H9 (cell line): Measurements from ENCODE around the gene ARL6IP6. TPM values are rescaled to one million over a fixed set of nuclear protein-coding genes. Genes with fewer than 3 reads are reported as not detected.
"Not testable (repeated sequence)": the region's sequence is repeated elsewhere in the genome, so short reads cannot be mapped to it uniquely, and the experiment has no call there.

Source experiments
- DNase-seq: peaks from one replicate; pipeline ENCODE4 v3.0.0-alpha.2; 2017
- H2AFZ ChIP-seq: one replicate; pipeline ENCODE4 v1.6.1; 2013; ENCODE audit warnings: mild to moderate bottlenecking, low read length, control low read depth, moderate library complexity
- H2AK5ac ChIP-seq: 2 replicates; pipeline ENCODE4 v1.6.1; 2013; ENCODE audit warnings: low read length, control low read depth, mixed read lengths; ENCODE audit not compliant: insufficient read length
- H2BK120ac ChIP-seq: one replicate; pipeline ENCODE4 v1.6.1; 2013; ENCODE audit warnings: low read depth, mild to moderate bottlenecking, low read length, control low read depth, inconsistent platforms; ENCODE audit not compliant: poor library complexity, severe bottlenecking
- H2BK12ac ChIP-seq: 2 replicates; pipeline ENCODE4 v1.6.1; 2013; ENCODE audit warnings: low read length, control low read depth, mixed read lengths, low read depth; ENCODE audit not compliant: insufficient read length
- H2BK15ac ChIP-seq: 2 replicates; pipeline ENCODE4 v1.6.1; 2013; ENCODE audit warnings: low read depth, low read length, control low read depth
- H2BK20ac ChIP-seq: one replicate; pipeline ENCODE4 v1.6.1; 2013; ENCODE audit warnings: low read depth, mild to moderate bottlenecking, low read length, control low read depth, inconsistent platforms; ENCODE audit not compliant: poor library complexity, severe bottlenecking
- H2BK5ac ChIP-seq: 2 replicates; pipeline ENCODE4 v1.6.1; 2013; ENCODE audit warnings: low read length, control low read depth, mixed read lengths; ENCODE audit not compliant: insufficient read length
- H3K14ac ChIP-seq: 2 replicates; pipeline ENCODE4 v1.6.1; 2013; ENCODE audit warnings: low read length, control low read depth; ENCODE audit not compliant: insufficient read depth
- H3K18ac ChIP-seq: 2 replicates; pipeline ENCODE4 v1.6.1; 2013; ENCODE audit warnings: low read depth, mild to moderate bottlenecking, mixed read lengths, low read length, control low read depth; ENCODE audit not compliant: insufficient read length
- H3K23ac ChIP-seq: 2 replicates; pipeline ENCODE4 v1.6.1; 2013; ENCODE audit warnings: low read length, control low read depth, mixed read lengths, low read depth; ENCODE audit not compliant: insufficient read length
- H3K23me2 ChIP-seq: 2 replicates; pipeline ENCODE4 v1.6.1; 2013; ENCODE audit warnings: low read depth, mild to moderate bottlenecking, mixed read lengths, low read length, control low read depth; ENCODE audit not compliant: insufficient read length, poor library complexity, severe bottlenecking
- H3K27ac ChIP-seq: 2 replicates; pipeline ENCODE4 v1.5.1; 2013; ENCODE audit warnings: low read length, control low read depth, mixed read lengths, low read depth; ENCODE audit not compliant: insufficient read length
- H3K27me3 ChIP-seq: 2 replicates; pipeline ENCODE4 v1.6.1; 2013; ENCODE audit warnings: low read length, control low read depth, inconsistent platforms; ENCODE audit not compliant: insufficient read depth
- H3K4ac ChIP-seq: 2 replicates; pipeline ENCODE4 v1.6.1; 2013; ENCODE audit warnings: low read depth, mild to moderate bottlenecking, control low read depth, inconsistent platforms, low read length, moderate library complexity
- H3K4me1 ChIP-seq: 2 replicates; pipeline ENCODE4 v1.6.1; 2013; ENCODE audit warnings: low read length, control low read depth, inconsistent platforms; ENCODE audit not compliant: insufficient read depth
- H3K4me2 ChIP-seq: 2 replicates; pipeline ENCODE4 v1.6.1; 2013; ENCODE audit warnings: low read length, control low read depth, mixed read lengths; ENCODE audit not compliant: insufficient read length, insufficient read depth
- H3K56ac ChIP-seq: 2 replicates; pipeline ENCODE4 v1.6.1; 2013; ENCODE audit warnings: low read depth, mild to moderate bottlenecking, mixed read lengths, low read length, control low read depth; ENCODE audit not compliant: insufficient read length
- H3K79me1 ChIP-seq: 2 replicates; pipeline ENCODE4 v1.6.1; 2013; ENCODE audit warnings: low read depth, mild to moderate bottlenecking, moderate library complexity, low read length, control low read depth, inconsistent platforms; ENCODE audit not compliant: insufficient read depth, poor library complexity, severe bottlenecking
- H3K79me2 ChIP-seq: 2 replicates; pipeline ENCODE4 v1.6.1; 2013; ENCODE audit warnings: low read length, control low read depth, inconsistent platforms; ENCODE audit not compliant: insufficient read depth
- H3K9ac ChIP-seq: 2 replicates; pipeline ENCODE4 v1.6.1; 2013; ENCODE audit warnings: low read length, control low read depth, mixed read lengths; ENCODE audit not compliant: insufficient read length; ENCODE audit errors: extremely low read depth
- H3K9me3 ChIP-seq: one replicate; pipeline ENCODE4 v1.6.1; 2013; ENCODE audit warnings: low read depth, low read length, inconsistent platforms; ENCODE audit not compliant: control insufficient read depth
- H3T11ph ChIP-seq: one replicate; pipeline ENCODE4 v1.6.1; 2013; ENCODE audit warnings: mild to moderate bottlenecking, low read length, control low read depth, inconsistent platforms
- H4K20me1 ChIP-seq: one replicate; pipeline ENCODE4 v1.6.1; 2013; ENCODE audit not compliant: control insufficient read depth, insufficient read length, insufficient read depth
- H4K5ac ChIP-seq: 2 replicates; pipeline ENCODE4 v1.6.1; 2013; ENCODE audit warnings: low read depth, mild to moderate bottlenecking, mixed read lengths, low read length, control low read depth; ENCODE audit not compliant: insufficient read length
- H4K8ac ChIP-seq: replicated peaks from 2 replicates; pipeline ENCODE4 v1.6.1; 2013; ENCODE audit warnings: low read length, control low read depth, mixed read lengths, low read depth; ENCODE audit not compliant: insufficient read length
- H4K91ac ChIP-seq: 2 replicates; pipeline ENCODE4 v1.6.1; 2013; ENCODE audit warnings: low read depth, mild to moderate bottlenecking, moderate library complexity, mixed read lengths, low read length, control low read depth; ENCODE audit not compliant: insufficient read length
- H3K27ac Mint-ChIP-seq, 3 experiments: 2 replicates in 2 of 3; 3 replicates in 1 of 3; pipeline ENCODE4 v1.8.0; 2020 to 2021; ENCODE audit warnings: mixed read lengths in 3 of 3, mild to moderate bottlenecking in 1 of 3, moderate library complexity in 1 of 3
- H3K27me3 Mint-ChIP-seq: 2 replicates; pipeline ENCODE4 v1.8.0; 2021; ENCODE audit warnings: low read depth, mild to moderate bottlenecking, moderate library complexity, mixed read lengths
- H3K36me3 Mint-ChIP-seq, 3 experiments: 2 replicates in 2 of 3; 3 replicates in 1 of 3; pipeline ENCODE4 v1.8.0; 2020 to 2021; ENCODE audit warnings: low read depth in 3 of 3, mixed read lengths in 3 of 3; ENCODE audit not compliant: insufficient read depth in 1 of 3
- H3K4me1 Mint-ChIP-seq, 2 experiments: 2 replicates each; pipeline ENCODE4 v1.8.0; 2020; ENCODE audit warnings: mixed read lengths in 2 of 2
- H3K4me3 Mint-ChIP-seq, 2 experiments: 2 replicates in 1 of 2; 3 replicates in 1 of 2; pipeline ENCODE4 v1.8.0; 2020 to 2021; ENCODE audit warnings: mild to moderate bottlenecking in 2 of 2, mixed read lengths in 2 of 2, moderate library complexity in 1 of 2
- H3K9me3 Mint-ChIP-seq, 2 experiments: 2 replicates in 1 of 2; 3 replicates in 1 of 2; pipeline ENCODE4 v1.8.0; 2020; ENCODE audit warnings: mild to moderate bottlenecking in 2 of 2, mixed read lengths in 2 of 2, moderate library complexity in 1 of 2
- CTCF ChIP-seq: fragments of 200-600 bp; sonication (generic); conservative IDR thresholded peaks from 3 replicates; pipeline ENCODE4 v1.8.0; 2021; ENCODE audit warnings: antibody characterized with exemption, mild to moderate bottlenecking
- WGBS: extraction: QIAGEN DNeasy Blood & Tissue Kit; methylation state at CpG from one replicate; pipeline ENCODE4 v1.1.7; 2013; ENCODE audit warnings: missing lambda C conversion rate, low lambda C conversion rate, mixed read lengths; ENCODE audit not compliant: insufficient read length; ENCODE audit errors: extremely low coverage; 5-methylcytosine and 5-hydroxymethylcytosine counted together
- total RNA-seq: library from RNA; stranded (reverse); gene quantifications from 2 replicates; pipeline ENCODE4 v1.2.1, GENCODE V29; 2021

ARL6IP6 gene
- total RNA-seq, 1 experiment from 2014 or later, result 27.3 TPM

- H3T11ph ChIP-seq, result no peak overlapping the region
- Mint-ChIP-seq H3K4me1 (no peaks in the 10 kb centered on the region), H3K27ac (no peak overlapping the region), H3K27me3 (no peaks in the 10 kb centered on the region), H3K4me3 (no peak overlapping the region), H3K9me3 (peaks cover 13 to 17% of the 10 kb centered on the region in 2 experiments), H3K36me3 (peaks cover 21 to 33% (median 30%) of the 10 kb centered on the region in 3 experiments)
- H4K91ac ChIP-seq, result no peak overlapping the region
- no peak overlapping the region for H2BK5ac ChIP-seq
- H4K5ac ChIP-seq, result no peak overlapping the region
- H4K8ac ChIP-seq, result no peak overlapping the region
- no peak overlapping the region for H3K14ac ChIP-seq
- no peak for DNase-seq
- no peak overlapping the region for H2BK120ac ChIP-seq
- H2BK15ac ChIP-seq, result no peak overlapping the region
- no peaks in the 10 kb centered on the region for H4K20me1 ChIP-seq
- no peaks in the 10 kb centered on the region for H3K27me3 ChIP-seq
- no peak overlapping the region for H3K23ac ChIP-seq
- H3K4me2 ChIP-seq, result no peak overlapping the region
- no peak overlapping the region for H2AFZ ChIP-seq
- no peak overlapping the region for H3K9ac ChIP-seq
- H3K9me3 ChIP-seq, result peaks cover 4% of the 10 kb centered on the region
- H2BK20ac ChIP-seq, result no peak overlapping the region
- no peaks in the 10 kb centered on the region for H3K79me2 ChIP-seq
- H3K27ac ChIP-seq, result no peak overlapping the region
- no peak overlapping the region for H3K18ac ChIP-seq
- H3K23me2 ChIP-seq, result no peaks in the 10 kb centered on the region
- no peaks in the 10 kb centered on the region for H3K79me1 ChIP-seq
- no peak overlapping the region for H2BK12ac ChIP-seq
- no peak overlapping the region for H3K4ac ChIP-seq
- no CpG with 5 or more reads among the region's 3 CpGs for WGBS
- peak; percentile 62 for TF ChIP-seq CTCF
- no peak overlapping the region for H3K56ac ChIP-seq
- H3K4me1 ChIP-seq, result no peaks in the 10 kb centered on the region
- H2AK5ac ChIP-seq, result no peak overlapping the region
Measured at GRCh38 chr2:152743002-152743401, 24.6 kb downstream of the ARL6IP6 start.

DNA sequence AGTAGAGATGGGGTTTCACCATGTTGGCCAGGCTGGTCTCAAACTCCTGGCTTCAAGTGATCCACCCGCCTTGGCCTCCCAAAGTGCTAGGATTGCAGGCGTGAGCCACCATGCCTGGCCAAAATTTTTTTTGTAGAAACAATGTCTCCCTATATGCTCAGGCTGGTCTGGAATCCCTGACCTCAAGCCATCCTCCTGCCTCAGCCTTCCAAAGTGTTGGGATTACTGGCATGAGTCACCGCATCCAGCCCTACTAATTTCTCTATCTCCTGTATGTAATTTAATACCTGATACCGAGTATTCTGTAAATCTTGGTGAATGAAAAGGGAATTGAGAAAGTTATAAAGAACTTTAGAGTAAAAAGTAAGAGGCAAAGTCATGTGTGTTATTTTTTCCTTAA, 29.3 kb downstream of the ARL6IP6 start:
- H3K79me1 ChIP-seq, H3K23ac ChIP-seq, H2BK120ac ChIP-seq, H4K5ac ChIP-seq, H3K27ac ChIP-seq, H3T11ph ChIP-seq, H3K9ac ChIP-seq, H3K9me3 Mint-ChIP-seq, H3K18ac ChIP-seq, DNase-seq, H3K14ac ChIP-seq, H2BK5ac ChIP-seq, H4K8ac ChIP-seq, H2BK20ac ChIP-seq, H4K91ac ChIP-seq, H3K4me2 ChIP-seq, H3K9me3 ChIP-seq, H2AFZ ChIP-seq, H3K27me3 ChIP-seq, H2BK15ac ChIP-seq, H3K4me1 Mint-ChIP-seq, H3K27ac Mint-ChIP-seq, H2BK12ac ChIP-seq, H3K79me2 ChIP-seq, H3K4me1 ChIP-seq, H3K4me3 Mint-ChIP-seq, H3K23me2 ChIP-seq, H4K20me1 ChIP-seq, H2AK5ac ChIP-seq, H3K4ac ChIP-seq, H3K56ac ChIP-seq, H3K27me3 Mint-ChIP-seq: not testable (repeated sequence)
- H3K36me3 Mint-ChIP-seq, result peaks cover 9 to 40% (median 23%) of the 10 kb centered on the region in 3 experiments; a peak in 6 of 7 replicates
- WGBS, result no CpG with 5 or more reads among the region's 4 CpGs
